GM21786 (cell line): ENCODE results near the gene TTC16.
A peak's percentile ranks its signal among the peaks of the same experiment; 100 is the strongest.

Experiments
- ATAC-seq: cut with Tn5 transposase; IDR thresholded peaks from one replicate; pipeline ENCODE4 v1.9.1; 2021; ENCODE audit not compliant: unreplicated experiment

The TTC16 gene

DNA sequence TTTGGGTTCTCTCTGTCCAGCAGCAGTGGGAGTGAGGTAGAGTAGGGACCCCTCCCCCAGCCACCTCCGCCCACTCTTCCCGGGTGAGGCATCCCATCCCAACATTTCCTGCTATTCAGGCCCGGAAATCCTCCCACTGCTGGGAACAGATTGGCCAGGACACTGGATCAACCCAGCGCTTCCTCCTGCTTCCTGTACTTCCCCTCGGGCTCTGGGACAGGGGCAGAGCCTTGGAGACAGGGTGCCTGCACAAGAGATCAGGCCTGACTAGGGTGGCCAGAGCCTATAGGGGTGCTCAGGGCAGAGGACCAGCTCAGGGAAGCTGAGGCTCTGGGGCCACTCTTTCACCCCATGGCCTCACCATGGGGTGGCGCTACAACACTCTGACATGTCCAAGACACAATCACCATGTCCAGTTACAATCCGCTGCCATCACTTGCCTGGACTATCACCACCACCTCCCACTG lies 48.1 kb downstream of the TTC16 start:
- ATAC-seq: no peak

DNA sequence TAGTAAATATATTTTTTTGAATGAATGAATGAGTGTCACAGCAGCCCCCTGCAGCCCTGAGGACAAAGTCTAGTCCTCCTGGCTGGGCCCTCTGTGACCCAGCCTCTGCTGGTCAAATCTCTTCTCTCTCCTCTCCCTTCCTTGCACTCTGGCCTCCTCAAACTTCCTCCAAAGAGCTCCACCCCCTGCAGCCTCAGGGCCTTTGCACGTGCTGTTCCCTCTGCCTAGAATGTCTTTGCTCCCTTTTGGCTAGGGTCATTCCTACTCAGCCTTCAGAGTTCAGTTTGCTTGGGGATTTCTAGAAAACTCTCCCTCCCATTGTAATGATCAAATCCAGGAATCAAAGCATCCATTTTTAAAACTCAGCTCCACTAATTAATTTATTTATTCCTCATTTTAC lies 49.5 kb downstream of the TTC16 start:
- ATAC-seq: no peak

DNA sequence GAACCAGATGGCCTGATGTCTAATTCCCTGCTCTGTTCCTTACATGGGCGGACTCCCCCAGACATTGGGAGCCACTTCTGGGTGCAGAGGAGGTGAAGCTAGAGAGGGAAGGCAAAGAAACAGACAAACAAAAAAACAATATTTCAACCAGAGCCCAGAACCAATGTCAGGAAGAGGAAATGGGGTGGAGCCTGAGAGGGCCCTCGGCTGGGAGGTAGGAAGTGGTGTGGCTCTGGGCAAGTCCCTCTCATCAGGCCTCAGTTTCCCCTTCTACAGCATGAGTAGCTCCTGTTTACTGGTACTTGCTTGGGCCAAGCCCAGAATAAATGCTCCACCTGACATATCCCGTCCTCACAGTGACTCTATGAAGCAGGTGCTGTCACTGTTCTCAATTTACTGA lies 51.5 kb downstream of the TTC16 start:
- no peak for ATAC-seq

DNA sequence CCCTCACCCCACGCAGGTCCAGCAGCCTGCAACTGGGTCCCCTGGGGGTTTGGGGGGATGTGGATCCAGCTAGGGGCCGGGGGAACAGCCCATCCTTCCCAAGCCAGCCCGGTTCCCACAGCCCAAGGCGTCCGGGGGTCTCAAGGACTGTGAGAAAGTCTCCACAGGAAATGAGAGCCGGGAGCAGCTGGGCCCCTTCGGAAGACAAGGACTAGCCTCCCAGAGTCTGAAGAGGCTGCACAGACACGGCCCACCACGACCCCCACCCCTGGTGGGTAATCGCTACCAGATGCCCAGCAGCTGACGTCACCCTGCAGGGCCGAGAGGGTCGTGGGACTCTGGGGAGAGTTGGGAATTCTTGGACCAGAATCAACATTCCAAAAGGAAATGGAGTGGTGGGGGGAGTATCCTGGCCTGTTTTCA lies 52.0 kb downstream of the TTC16 start:
- no peak for ATAC-seq

DNA sequence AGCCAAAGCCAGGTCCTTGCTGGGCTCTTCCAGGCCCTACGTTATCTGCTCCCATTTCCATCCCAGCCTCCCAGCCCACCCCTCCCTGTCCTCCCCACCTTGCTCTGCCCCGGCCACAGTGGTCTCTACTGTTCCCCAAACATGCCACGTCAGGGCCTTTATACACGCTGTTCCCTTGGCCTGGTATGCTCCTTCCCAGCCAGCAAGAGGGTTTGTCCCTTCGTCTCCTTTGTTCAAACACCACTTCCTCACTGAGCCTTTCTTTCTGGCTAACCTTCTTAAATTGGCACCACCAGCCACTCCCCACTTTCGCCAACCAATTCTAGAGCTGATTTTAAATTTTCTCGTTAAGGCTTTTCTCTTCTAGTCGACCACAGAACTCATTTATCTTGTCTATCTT lies 52.8 kb downstream of the TTC16 start:
- no peak for ATAC-seq

DNA sequence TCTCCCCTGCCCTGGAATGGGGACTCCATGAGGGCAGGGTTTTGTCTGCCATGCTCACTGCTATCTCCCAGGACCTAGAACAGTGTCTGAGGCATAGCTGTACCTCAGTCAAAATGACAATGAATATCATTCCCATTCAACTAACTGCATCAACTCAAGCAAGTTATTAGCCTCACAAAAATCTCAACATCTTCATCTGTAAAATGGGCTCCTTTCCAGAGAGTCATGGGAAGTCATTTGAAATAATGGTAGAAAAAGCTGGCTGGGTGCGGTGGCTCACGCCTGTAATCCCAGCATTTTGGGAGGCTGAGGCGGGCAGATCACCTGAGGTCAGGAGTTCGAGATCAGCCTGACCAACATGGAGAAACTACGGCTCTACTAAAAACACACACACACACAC lies 53.2 kb downstream of the TTC16 start:
- ATAC-seq: no peak

DNA sequence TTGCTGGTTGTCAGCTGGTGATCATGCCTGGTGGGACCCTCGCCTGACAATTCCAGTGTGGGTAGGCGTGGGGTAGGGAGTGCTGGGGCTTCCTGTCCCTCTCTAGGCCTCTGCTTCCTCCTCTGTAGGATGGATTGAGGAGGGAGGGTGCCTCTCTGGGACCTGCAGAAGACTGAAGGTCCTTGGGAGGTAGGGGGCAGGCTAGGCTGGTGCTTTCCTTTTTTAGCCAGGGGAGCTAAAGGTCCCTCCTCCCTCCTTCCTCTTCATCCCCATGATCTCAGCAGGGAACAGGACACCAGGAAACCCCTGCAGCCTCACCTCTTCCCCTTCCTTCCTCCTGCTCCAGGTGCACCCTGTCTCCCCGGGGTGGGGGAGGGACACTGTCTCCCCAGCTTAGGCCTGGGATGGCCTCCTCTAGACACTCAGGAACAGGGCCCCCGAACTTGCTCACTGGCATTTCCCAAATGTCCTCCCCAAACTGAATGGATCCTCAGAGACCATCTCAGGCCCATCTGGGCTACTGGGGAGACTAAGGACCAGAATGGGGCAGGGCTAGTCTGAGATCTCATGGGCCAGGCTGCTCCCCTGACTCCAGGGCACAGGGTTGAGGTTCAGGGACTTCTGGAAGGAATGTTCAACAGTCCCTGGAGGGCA lies 54.2 kb downstream of the TTC16 start:
- no peak for ATAC-seq

DNA sequence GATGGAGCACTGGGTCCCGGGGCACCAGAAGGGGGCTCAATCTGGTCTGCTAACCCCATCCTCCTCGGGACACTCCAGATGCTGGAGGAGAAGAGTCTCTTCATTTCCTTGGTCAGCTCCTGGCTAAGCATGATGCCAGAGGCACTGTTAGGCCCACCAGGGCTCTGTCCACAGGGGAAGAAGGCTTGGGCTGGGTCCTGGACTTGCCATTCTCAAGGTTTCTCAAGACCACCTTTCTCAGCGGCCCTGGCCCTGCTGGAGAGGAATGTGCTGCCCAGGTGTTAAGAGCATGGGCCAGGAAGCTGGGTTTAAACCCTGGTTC lies 54.7 kb downstream of the TTC16 start:
- ATAC-seq: no peak

DNA sequence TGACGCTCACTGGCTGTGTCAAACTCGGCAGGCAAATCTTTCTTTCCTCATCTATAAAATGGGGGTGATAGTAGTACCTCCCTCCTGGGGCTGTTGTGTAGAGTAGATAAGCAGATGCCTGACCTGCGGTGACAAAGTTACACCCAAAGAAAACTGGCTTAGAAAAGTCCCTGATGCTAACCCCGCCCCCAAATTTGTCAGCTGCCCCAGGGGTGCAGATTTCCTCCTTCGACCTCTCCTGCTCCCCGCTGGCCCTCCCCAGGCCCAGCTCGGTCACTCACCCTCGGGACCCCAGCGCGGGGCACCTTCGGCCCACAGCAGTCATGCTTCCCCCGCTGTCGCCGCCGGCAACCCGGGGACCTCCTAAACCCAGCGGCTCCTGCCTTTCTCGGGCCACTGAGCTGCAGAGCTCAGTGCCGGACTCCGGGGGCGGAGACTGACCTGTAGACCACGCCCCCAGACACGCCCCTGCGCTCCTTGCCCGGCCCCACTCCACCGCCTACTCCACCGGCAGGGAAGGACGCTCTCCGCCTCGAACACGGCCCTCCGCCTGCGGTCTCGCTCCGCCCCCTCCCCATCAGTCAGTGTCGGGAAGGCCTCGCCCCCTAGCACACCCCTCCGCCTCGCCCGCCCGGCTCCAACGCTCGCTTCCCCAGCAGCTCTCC lies 55.2 kb downstream of the TTC16 start:
- peak; percentile 78 for ATAC-seq

DNA sequence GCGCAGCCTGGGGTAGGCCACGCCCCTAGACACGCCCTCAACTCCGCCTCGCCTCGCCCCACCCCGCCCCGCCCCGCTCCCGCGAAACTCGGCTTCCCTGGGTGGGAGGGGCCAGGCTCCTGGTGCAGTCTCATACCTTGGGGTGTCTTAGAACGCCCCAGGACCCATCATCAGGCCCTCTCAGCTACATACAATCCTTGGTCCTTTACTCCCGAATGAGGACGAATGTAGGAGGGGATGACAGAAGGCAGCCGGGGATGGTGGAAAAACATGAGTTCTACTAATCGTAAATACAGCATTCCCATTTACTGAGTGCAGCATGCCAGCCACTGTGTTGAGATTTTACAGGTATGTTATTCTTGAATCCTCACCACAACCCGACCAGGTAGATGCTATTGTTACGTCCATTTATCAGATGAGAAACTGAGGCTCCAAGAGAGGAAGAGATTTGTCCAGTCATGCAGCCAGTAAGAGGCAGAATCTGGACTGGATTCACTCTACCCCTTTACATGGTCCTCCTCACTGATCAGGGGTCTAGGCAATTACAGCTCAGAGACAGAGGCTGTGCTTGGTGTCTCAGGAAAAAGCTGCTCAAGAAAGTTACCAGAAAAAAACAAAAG lies 55.8 kb downstream of the TTC16 start:
- no peak for ATAC-seq

DNA sequence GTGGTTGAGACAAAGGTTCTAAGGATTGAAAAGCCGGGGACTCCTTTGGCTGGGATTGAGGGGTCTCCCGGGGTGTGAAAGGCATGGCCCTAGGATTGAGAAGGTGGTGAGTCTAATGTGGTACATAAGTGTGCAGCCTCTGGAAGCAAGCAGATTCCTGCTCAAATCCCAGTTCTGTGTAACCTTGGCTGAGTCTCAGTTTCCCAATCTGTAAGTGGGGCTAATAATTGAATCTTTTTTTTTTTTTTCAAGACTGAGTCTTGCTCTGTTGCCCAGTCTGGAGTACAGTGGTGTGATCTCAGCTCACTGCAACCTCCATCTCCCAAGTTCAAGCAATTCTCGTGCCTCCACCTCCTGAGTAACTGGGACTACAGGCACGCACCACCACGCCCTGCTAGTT lies 56.7 kb downstream of the TTC16 start:
- ATAC-seq: no peak

DNA sequence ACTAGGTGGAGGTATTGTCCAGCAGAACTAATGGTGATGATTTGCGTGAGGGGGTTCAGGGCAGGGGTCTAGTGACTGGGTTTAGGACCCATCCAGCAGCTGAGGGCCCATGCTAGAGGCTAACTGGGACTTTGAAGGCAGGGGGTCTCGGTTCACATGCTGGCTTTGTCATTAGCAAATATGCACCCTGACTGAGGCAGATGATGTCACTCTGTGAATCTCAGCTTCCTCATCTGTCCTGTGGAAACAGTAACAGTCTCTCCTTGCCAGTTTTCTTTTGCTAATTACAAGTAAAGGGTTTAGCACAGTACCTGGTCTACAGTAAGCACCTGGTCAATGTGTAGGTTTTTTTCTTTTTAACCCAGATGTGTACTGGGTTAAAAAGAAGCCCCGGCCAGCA lies 57.4 kb downstream of the TTC16 start:
- ATAC-seq: no peak

DNA sequence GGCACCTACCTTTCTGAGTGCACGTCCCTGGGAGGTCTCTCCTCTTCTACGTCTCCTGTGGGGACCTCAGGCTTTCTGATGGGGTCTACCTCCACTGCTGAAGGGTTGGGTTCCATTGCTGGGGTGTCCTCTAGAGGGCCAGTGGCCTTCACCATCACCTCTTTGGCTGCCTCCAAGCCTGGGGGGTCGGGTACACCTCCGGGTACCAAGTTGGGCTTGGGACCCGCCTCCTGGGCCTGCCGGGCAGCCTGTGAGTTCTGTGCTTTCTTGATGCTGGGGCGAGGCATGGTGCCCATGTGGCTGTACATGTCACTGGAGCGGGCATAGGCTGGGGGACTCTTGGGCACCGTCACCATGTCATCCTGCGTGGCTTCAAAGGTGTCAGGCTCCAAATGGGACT lies 58.1 kb downstream of the TTC16 start:
- no peak for ATAC-seq

DNA sequence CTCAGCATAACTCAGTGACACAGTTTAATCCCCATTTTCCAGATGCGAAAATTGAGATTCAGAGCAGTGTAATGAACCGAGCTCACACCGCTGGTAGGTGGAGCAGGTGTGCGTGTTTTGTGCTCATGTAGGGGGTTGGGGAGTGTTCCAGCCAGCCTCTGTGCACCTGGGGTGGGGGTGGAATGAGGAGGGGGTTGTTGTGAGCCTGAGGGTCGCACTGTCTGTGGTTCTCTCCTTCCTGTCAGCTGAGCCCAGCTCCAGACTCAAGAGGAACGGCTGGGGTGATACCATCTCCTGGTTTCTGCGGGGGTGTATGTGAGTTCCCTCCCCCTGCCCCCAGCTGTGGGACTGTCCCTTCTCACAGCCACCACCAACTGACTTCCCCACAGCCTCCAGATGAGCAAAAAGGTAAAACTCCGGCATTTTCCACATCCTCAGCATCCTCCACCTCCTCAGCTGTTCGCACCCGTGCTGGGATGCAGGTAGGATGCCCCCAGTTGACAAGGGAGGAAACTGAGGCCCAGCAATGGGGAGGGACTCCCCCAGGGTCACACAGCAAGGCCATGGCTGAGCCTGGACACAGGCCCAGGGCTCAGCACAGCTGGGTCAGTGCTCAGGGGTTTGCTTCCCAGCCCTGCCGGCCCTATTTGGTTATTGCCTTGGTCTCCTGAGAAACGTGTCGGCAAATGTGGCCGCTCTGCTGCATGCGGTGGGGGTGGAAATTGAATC lies 60.5 kb downstream of the TTC16 start:
- peak; percentile 27 for ATAC-seq

DNA sequence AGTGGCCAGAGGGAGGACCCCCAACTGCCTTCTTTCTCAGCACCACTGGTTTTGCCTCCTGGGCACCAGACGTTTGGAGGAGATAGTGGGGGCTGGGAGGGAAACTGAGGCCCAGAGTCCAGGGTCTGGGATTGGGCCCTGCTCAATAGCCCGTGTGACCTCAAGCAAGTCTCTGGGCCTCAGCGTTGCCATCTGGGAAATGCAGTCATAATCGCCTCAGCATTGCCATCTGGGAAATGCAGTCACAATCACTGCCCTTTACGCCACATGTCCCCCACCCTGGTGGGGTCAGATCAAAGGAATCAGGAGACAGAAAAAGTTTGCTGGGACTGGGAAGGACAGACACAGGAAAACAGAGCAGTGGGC lies 61.0 kb downstream of the TTC16 start:
- no peak for ATAC-seq

DNA sequence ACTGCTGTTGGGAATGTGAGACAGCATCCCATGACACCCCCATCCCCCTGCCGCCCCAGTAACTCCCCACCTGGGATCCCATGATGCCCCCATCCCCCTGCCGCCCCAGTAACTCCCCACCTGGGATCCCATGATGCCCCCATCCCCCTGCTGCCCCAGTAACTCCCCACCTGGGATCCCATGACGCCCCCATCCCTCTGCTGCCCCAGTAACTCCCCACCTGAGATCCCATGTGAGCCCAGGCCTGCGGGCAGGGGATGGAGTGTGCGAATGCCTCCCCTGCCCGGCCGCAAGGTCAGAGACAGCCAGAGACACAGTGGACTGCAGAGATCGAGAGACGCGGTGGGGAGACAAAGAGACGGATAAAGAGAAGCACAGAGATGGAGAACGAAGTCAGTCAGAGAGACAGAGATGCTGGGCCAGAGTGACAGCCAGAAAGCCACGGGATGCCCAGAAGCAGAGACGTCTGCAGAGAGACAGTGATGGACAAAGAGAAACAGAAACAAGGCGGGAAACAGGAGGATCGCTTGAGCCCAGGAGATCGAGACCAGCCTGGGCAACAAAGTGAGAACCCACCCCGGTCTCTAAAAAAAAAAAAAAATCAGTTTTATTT lies 61.6 kb downstream of the TTC16 start:
- ATAC-seq: no peak

DNA sequence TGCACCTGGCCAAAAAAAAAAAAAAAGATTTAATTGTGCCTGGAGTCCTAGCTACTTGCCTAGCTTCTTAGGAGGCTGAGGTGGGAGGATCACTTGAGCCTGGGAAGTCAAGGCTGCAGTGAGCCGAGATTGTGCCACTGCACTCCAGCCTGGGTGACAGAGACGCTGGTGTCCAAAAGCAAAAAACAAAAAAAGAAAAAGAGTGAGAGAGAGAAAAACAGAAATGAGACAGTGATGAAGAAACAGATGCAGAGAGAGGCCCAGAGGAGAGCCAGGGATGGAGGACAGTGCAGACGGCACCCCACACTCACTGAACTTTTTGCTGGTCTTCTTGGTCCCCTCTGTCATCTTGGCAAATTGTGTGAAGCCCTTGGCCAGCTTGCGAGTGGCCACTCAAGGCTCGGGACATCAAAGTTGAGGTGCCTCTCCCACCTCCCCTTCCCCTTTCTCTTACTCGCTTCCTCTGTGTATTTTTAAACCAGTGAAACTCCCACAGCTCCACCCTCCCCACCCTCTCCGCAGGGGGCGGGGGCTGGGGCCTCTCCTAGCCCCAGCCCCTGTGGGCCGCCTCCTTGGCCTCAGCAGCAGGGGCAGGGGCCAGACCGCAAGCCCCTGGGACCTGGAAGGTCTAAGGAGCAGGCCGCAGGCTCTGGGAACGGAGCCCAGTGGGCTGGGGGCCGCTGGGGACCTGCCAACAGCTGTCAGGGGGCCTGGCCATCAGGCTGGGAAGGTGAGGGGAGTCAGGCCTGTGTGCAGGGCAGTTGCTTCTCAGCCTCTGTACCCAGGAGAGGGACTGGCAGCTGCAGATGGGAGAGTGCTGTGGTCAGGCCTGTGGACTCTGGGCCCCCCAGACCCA lies 62.6 kb downstream of the TTC16 start, which contains the start of gene SH2D3C:
Gene SH2D3C (minus strand): TSS at position 387 of the 856 bp plus-strand sequence. CDS start 39 bp downstream, at position 348.
- ATAC-seq: no peak

DNA sequence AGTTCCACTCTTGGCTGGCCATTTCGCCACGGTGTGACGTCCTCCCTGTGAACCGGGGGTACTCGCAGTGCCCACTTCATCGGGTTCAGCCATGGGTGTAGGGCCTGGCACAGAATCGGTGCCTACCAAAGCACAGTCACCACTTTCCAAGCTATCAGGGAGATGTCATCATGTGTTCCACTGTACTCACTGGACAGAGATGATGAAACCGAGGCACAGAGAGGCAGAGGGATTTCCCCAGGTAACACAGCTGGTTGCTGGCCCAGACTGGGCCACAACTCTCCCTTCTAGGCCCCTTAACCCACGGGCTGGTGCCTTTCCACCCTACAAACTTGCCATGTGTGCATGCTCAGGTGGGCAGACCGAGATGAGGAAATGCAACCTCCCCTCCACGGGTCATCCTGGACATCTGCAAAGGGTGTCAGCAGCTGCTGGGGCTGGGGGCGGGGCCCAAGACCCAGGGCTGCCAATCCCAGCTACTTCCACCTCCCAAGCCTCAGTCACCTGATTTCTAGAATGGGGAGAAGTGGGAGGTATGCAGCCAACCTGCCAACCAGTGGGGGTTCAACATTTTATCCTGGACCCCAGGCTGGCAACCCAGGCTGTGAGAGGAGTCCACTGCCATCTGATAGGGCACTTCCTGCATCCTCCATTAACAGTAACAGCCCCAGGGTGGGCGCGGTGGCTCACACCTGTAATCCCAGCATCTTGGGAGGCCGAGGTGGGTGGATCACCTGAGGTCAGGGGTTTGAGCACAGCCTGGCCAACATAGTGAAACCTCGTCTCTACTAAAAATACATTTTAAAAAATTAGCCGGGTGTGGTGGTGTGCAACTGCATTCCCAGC lies 63.5 kb downstream of the TTC16 start:
- ATAC-seq: peak; percentile 55

DNA sequence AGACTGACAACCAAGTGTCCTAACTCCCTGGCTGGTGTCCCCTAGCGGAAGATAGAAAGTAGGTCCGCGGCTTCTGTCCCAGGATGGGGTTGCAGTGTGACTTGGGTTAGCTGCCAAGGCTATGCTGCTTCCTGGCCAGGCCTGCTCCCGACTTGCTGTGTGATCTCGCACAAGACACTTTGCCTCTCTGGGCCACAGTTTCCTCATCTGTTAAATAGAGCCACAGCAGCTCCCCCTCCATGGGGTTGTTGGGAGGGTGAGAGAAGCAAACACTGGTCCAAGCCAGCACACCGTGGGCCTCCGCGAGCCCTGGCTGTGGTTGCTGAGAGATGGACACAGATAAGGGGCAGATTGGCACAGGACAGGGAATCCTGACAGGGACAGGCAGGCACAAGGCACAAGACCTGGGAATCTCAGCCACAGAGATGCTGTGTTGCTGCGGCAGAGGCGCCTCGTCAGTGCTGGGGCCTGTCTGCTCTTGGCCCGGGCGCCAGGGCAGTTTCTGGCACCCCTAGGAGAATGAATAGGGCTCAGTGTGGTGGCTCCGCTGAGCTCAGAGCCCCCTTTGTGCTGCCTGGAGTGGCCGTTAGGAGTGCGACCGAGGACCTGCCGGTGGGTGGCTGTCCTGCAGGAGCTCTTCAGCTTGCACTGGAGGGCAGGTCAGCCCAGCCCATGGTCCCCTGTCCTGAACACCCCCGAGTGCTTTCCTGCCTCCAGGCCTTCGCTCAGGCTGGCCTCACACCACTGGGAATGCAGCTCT lies 64.4 kb downstream of the TTC16 start:
- ATAC-seq: no peak
